DMS 273 treated with DMSO at 0.1 percent for 48 hours (cell line): ENCODE data around the gene CYP3A7.
"Not testable (repeated sequence)": the region's sequence is repeated elsewhere in the genome, so short reads cannot be mapped to it uniquely, and the experiment has no call there.

Experiments used
- DNase-seq: peaks from one replicate; lab custom pipeline; 2025; lab: John Stamatoyannopoulos, UW

CYP3A7 gene

GRCh38 chr7:99741441-99741795, 6.4 kb upstream of the CYP3A7 start:
- no peak for DNase-seq

- no peak for DNase-seq
Measured at GRCh38 chr7:99740573-99741440, 5.8 kb upstream of the CYP3A7 start.

- DNase-seq: no peak
Measured at GRCh38 chr7:99739699-99740572, 4.9 kb upstream of the CYP3A7 start.

DNA sequence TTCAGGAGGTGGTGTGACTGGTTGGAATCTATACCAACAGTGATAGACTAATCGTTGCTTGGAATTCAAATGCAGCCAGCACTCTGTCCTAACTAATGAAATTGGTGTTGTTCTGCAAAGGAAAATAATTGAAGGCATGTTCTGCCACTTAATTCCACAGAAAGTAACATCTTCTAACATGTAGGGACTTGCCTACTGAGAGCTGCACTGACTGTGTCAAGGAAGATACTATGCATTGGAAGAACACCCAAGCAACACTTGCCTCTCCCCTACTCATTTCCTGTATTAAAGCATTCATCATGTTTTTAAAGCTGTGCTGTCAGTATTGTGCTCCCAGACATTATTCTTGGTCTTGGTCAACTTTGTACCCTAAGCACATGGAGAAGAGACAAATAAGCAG, 2.7 kb upstream of the CYP3A7 start:
- no peak for DNase-seq

DNA sequence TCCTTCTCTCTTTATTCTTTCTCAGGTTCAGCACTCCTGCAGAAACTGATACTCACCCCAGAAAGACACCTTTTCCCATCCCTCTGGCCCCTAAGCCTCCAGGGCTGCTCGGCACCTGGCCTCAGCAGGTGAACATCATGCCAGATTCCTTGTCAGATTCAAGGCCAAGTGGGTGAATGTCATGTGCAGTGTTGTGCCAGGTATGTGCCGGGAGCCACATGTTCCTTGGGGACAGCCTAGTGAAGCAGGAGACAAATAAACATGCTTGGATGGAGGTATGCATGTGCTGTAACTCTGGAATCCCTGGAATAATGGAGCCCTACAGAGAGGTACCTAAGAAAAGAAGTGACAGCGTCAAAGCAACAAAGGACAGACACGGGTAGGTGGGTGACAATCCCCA, 1.7 kb upstream of the CYP3A7 start:
- DNase-seq: not testable (repeated sequence)

- DNase-seq: no peak
Measured at GRCh38 chr7:99733448-99733847, 1.5 kb downstream of the CYP3A7 start.

DNA sequence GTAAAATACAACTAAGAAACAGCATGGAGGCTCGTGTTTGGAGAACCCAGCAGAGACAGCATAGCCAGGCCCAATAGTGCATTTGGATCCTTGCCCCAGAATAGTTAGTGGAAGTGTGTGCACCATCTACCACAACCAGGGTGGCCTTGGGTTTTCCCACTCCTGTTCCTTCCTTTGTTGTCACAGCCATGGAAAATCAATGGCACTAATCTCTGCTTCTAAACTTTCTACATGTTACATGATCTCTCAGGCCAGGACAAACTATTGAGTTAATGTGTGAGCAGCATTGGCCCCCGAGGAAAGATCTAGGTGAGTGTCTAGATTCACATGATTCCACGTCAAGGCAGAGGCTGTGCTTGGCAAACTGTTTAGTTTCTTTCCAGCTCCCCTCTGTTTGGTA, 2.0 kb downstream of the CYP3A7 start:
- DNase-seq: no peak

- no peak for DNase-seq
Measured at GRCh38 chr7:99731638-99732374, 3.2 kb downstream of the CYP3A7 start.

DNA sequence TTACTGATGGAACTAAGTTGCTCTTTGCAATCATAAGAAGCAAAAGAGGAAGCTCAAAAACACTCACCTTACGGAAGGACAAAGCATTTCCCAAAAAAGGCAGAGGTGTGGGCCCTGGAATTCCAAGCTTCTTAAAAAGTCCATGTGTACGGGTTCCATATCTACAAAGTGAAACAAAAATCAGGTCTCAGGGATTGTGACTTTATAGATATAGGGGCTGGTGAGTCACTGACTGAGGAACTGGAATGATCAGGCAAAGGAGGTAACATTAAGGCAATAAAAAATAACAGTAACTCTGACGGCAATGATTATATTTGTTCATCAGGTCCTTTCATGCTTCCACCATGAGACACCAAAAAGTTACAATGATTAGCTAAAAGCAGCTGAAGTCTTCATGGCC, 4.0 kb downstream of the CYP3A7 start:
- DNase-seq: no peak

DNA sequence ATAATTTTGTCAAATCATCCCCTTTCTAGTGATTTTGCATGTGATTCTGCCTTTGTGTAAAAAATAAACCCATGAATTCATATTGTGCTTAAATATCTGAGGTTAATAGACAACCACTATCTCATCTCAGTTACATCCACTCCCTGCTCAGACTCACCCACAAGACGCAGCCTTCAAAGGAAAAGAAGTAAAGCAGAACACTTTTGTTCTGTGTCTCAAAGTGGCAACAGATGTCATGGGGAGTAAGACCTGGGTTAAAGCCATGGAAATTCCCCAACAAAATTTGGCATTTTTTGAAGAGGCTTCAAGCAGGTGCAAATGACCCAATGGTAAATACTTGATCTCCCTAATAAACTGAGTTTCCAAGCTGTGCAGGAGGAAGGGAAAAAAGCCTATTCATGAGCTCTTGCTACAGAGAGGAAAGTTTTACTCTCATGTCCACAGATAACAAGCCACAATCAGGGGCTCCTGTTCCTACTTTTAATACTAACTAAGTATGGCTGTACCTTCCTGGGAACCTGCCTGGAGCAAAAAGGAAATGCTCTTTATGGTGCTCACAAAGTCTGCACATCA, 4.7 kb downstream of the CYP3A7 start:
- DNase-seq: no peak

GRCh38 chr7:99729486-99730237, 5.3 kb downstream of the CYP3A7 start:
- no peak for DNase-seq

GRCh38 chr7:99728615-99729014, 6.4 kb downstream of the CYP3A7 start:
- DNase-seq: no peak

DNA sequence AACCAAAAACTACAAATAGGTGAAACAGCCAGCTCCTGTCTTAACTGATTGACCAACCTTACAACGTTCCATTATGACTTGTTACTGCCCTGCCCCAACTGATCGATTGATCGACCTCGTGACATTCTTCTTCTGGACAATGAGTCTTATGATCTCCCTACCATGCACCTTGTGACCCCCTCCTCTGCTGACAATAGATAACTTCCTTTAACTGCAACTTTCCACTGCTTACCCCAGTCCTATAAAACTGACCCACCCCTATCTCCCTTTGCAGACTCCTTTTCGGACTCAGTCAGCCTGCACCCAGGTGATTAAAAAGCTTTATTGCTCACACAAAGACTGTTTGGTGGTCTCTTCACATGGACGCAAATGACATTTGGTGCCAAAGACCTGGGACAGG, 11.8 kb downstream of the CYP3A7 start:
- not testable (repeated sequence) for DNase-seq

- no peak for DNase-seq
Measured at GRCh38 chr7:99720800-99721595, 14.0 kb downstream of the CYP3A7 start.

DNA sequence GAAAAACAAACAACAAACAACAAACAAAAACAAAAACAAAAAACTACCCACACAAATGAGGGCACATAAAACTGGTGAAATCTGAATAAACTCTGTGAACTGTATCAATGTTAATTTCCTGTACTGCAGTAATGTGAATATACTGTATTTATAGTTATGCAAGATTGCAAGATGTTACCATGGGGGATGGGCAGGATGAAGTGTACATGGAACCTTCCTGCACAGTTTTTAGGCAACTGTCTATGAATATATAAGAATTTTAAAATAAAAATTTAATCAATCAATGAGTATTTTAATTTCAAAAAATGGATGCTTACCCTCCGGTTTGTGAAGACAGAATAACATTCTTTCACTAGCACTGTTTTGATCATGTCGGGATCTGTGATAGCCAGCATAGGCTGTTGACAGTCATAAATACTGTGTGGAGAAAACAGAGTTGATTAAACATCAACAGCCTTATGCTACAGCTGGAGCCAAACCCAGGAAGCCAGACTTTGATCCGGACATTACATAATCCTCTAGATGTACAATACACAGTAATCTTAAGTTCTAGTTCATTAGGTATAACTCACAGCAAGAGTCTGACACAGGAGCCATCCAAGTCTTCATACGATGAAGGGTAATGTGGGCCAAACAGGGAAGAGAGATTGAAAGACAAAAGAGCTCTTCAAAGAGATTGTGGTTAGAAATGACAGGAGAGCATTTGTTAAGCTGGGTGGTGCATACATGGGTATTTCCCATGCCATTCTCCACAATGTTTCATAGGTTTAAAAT, 14.8 kb downstream of the CYP3A7 start:
- no peak for DNase-seq

DNA sequence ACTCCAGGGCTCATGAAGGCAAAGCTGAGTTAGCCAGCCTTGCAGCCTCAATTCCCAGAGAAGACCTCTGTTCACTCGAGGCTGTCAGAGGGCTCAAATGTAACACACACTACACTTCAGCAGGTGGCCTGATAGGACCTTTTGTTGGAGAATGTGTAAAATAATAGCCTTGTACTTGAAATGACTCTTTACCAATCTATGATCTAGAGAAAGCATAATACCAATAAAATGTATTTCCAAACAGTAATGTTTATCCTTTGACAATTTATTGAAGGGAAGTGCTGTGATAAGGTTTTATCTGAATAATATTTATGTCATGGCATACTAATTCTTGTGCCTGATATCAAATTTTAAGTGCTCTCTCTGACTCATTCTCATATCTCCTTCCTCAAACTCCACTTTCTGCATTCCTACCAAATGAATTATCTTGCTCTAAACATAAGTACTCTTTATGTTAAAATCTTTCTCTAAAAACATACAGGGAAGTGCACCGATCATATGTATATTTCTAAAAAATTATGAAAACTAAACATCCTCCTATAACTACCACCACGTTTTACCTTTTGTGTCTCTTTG, 20.9 kb downstream of the CYP3A7 start:
- DNase-seq: no peak

DNA sequence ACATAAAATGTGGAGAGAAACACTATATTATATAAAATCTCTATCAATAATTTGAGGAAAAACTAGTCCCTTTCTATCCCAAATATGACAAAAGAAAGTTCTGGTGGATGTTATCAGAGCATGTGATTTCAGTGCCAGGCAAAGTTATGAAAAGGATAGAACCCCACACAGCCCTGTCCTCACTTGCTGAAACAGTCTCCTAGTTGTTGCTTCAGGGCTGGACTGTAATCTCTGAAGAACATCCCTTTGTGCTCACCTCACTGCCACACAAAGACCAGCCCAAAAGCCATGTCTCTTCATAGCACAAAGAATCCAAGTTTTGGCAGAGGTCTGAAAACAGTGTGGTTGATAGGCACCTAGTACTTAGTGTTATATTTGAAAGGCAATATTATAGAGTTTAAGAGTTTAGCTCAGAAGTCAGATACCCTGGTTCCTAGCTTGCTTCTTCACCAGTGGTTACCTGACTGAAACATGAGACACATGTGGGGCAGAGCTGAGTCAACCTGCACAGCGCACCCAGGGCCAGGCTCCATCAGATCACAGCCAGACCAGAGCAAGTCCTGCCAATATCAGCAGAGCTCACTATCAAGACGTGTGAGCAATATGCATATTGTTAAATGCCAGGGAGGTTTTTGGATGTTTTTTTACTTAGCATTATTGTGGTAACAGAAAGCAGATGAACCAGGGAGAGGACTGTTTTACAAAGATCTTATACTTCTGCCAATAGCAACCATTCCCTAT, 25.0 kb downstream of the CYP3A7 start:
- DNase-seq: no peak

GRCh38 chr7:99709260-99709659, 25.7 kb downstream of the CYP3A7 start:
- no peak for DNase-seq

DNA sequence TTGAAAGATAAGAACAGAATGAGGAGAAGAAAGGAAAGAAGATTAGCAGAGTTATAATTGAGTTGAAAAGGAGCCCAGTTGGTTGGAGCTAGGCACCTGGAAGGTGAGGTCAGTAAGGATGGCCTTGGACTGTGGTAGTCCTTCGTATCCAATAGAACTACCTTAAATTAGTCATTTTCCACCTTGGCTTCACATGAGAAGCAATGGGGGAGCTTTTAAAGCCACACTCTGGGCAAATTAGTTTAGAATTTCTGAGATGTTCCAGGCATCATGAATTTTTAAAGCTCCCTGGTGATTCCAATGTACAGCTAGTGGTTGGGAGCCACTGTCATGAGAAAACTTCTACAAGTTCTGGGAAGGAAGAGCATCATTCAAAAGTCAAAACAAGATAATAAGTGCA, 27.9 kb downstream of the CYP3A7 start:
- DNase-seq: no peak
